NCI-H146 treated with DMSO at 0.1 percent for 48 hours (cell line): ENCODE data around the gene NR3C1.
A peak's percentile ranks its signal among the peaks of the same experiment; 100 is the strongest.

Experiments used
- DNase-seq: peaks from one replicate; lab custom pipeline; 2025; ENCODE audit not compliant: unreplicated experiment; lab: John Stamatoyannopoulos, UW

The NR3C1 gene

DNA sequence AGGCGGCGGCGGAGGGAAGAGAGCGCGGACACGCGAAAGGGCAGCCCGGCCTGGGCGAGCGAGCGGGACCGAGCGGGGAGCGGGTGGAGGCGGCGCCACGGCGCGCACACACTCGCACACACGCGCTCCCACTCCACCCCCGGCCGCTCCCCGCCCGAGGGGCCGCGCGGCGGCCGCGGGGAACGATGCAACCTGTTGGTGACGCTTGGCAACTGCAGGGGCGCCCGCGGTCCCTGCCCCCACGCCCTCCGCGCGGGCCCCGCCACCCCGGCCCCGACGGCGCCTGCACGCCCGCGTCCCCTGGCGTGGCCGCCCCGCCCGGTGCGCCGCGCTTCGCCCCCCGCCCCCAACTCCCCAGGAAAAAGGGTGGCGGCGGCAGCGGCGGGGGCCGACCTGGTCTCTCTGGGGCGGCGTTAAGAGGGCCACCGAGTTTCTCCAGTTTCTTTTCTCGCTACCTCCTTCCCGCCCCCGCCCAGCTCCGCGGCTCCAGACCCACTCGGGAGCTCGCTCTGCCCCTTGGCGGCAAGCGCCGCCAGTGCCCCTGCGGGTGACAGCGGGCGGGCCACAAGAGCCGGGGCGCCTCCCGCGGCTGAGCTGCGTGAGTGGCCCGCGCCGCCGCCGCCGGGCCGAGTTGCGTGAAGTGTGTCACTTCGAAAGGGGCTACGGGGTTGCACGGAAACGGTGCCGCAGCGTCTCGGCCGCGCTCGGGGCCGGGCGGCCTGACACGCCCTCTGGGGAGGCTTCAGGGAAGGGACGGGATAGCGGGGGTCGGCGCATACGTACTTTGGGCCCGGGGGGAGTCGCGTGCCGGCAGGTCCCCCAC is at the start of gene NR3C1:
TSS of gene NR3C1 (minus strand) at position 94 of the 823 bp plus-strand sequence. CDS start 2,847 bp downstream, outside the sequence.
- DNase-seq, result peak; percentile 18

DNA sequence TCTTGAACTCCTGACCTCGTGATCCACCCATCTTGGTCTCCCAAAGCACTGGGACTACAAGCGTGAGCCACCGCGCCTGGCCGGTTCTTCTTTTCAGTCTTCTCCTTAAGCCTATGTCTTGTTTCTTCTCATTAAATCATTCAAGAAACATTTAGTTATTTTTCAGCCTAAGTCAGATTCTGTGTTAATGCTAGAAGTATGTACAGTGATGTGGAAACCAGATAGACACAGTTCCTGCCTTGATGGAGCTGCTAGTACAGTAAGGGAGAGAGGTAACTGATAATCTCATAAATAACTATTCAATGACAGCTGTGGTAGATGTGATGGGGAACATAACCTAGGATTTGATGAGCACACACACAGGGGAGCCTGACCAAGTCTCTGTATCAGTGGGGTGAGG is 46.3 kb upstream of the NR3C1 start:
- no peak for DNase-seq

DNA sequence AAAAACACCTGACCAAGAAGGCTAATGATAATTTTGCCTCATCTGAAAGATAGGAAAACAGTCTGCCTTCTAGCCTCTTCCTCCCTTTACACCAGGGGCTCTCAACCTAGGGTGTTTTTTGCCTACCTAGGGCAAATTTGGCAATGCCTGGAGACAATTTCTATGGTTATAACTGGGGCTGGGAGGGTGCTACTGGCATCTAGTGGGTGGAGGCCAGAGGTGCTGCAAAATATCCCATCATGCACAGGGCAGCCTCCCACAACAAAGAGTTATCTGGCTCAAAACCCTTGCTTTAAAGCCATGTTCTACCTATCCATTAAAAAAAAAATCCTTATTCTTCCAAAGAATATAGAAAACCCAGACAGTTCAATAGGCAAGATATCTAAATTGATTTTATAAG is 45.0 kb upstream of the NR3C1 start:
- no peak for DNase-seq

GRCh38 chr5:143447983-143448382 is 44.5 kb upstream of the NR3C1 start:
- no peak for DNase-seq

GRCh38 chr5:143446535-143447226 is 43.2 kb upstream of the NR3C1 start:
- no peak for DNase-seq

DNA sequence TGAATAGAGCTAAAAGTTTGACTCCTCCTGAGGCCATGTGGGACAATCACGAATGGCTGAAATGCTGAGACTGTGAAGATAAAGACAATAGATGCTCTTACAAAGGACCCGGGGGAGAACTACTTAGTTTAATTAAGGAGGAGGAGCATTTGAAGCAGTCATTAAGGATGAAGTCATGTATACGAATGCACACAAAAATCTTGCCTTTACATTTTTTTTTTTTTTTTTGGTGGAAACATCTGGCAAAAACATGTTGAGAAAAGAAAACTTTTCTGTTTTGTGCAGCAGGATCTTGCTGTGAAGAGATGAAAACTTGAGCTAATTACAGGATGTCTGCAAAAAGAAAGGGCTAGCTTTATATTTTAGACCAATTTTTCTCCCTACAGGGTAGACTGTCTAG is 42.3 kb upstream of the NR3C1 start:
- peak; percentile 12 for DNase-seq

DNA sequence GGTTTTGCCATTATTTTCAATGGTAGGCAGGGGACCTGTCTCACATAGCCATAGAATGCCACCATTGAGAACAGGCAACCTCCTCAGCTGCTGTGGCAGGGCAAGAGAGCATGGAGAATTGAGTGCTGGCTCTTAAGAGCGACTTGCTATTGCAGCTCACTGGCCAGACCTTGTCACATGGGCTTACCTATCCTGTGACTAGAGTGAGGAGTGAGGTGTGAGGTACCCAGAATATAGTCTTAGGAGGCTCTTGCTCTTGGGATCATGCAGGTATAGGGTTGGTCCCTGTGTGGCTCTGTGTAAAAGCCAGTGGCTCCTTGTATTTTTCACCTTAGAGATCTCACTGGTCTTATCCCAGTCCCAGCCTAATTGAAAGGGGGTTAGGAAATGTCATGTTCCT is 39.8 kb upstream of the NR3C1 start:
- DNase-seq, result no peak

DNA sequence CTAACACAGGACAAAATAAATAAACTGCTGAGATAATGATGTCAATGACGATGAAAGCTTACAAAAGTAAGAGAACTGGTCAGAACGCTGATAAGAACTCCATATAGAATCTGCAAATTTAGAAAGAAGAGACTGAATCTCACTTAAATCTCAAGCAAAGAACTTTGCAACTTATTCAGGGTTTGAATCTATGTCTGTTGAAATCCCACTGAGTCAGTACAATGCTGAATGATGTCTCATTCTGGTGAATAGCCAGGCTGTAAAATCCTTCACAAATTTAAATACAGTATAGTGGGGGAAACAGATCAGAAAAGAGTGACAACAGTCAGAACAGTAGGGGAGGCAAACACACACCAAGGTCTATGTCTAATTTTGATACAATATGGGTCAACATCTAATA is 38.9 kb upstream of the NR3C1 start:
- DNase-seq, result no peak

- peak; percentile 39 for DNase-seq
These were observed 37.1 kb upstream of the NR3C1 start for GRCh38 chr5:143440448-143441115.

GRCh38 chr5:143437666-143438273 is 34.3 kb upstream of the NR3C1 start:
- DNase-seq, result no peak

GRCh38 chr5:143436871-143437270 is 33.4 kb upstream of the NR3C1 start:
- no peak for DNase-seq

GRCh38 chr5:143435210-143435657 is 31.7 kb upstream of the NR3C1 start:
- no peak for DNase-seq

GRCh38 chr5:143434261-143435209 is 31.0 kb upstream of the NR3C1 start:
- no peak for DNase-seq

DNA sequence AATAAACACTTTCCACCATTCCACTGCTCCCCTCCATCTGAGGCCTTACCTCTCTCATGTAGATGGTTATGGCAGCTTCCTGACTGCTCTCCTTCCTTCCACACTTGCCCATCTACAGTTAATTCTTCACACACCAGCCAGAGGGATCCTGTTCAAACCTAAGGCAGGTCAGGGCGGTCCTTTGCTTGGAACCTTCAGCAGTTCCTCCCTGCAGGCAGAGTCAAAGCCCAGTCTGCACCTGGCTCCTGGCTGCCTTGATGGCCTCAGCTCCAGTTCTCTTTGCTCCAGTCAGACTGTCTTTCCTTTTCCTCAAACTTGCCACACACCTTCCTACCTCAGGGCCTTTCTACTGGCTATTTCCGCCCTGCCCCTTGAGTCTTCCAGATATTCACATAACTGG is 30.2 kb upstream of the NR3C1 start:
- no peak for DNase-seq

GRCh38 chr5:143432658-143433239 is 29.3 kb upstream of the NR3C1 start:
- no peak for DNase-seq

GRCh38 chr5:143431789-143432188 is 28.3 kb upstream of the NR3C1 start:
- no peak for DNase-seq

GRCh38 chr5:143428738-143429420 is 25.4 kb upstream of the NR3C1 start:
- no peak for DNase-seq

GRCh38 chr5:143428155-143428554 is 24.7 kb upstream of the NR3C1 start:
- DNase-seq, result no peak

DNA sequence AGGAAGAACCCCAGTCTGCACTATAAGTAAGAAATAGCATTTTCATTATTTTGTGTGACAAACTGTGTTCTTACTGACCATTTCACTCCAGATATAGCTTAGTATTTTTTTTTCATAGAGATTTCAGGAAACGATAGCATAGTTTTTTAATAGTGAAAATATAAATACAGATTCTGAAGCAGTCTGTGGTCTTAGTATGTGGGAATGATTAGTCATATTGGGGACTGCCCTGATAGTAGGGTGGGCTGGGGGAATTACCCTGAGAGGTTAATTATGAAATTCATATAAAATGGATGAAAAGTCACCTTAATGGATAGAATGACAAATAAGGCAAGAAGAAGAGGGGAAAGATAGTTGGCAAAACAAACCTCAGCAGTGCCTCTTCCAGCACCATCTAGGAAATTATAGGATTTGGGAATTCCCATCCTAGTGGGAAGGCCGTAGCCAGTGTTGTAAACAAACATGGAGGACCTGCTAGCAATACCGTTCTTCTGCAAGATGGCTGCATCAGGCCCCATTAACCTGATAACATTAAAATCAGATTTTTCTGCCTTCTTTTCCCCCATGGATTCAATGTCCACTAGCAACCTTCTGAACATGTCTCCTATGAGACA is 23.7 kb upstream of the NR3C1 start:
- DNase-seq, result no peak
